ENCODE results near the gene CDK5R1.
"Not testable (repeated sequence)": the region's sequence is repeated elsewhere in the genome, so short reads cannot be mapped to it uniquely, and the experiment has no call there.

CDK5R1 gene

DNA sequence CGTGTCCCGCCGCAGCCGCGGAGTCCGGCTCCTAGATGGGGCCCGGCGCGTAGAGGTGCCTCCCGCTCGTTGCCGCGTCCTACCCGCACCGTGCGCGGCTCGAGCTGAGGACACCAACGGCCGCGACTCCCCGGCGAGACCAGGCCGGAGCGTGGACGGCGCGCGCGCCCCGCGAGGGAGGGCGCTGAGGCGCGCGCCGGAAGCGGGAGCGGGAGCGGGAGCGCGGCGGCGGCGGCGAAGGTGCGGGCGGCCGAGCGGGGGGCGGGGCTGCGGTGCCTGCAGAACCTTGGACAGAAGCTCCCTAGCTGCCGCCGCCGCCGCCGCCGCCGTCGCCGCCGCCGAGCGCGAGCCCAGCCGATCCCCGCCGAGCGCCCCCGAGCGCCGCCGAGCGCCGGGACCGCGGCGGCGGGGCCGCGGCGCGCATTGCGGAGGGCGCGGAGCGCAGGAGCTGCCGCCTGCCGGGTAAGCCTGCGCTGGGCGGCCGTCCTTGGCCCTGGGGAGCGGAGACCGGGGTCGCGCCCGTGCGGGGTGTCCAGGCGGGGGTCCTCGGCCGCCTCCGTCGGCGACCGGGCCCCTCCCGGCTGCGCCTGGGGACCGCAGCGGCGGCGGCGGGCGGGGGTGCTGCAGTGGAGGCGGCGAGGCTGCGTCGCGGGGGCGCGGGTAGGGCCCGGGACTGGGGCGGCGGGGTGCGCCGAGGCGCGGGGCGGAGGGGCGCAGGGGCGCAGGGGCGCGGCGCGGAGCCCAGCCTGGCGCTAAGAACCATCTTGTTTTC is at the start of gene CDK5R1:
TSS of gene CDK5R1 (plus strand) at position 293 of the 772 bp plus-strand sequence. CDS start 628 bp downstream, outside the sequence.
- DNase-seq (ENCODE audit: low read depth), result peak; percentile 73

DNA sequence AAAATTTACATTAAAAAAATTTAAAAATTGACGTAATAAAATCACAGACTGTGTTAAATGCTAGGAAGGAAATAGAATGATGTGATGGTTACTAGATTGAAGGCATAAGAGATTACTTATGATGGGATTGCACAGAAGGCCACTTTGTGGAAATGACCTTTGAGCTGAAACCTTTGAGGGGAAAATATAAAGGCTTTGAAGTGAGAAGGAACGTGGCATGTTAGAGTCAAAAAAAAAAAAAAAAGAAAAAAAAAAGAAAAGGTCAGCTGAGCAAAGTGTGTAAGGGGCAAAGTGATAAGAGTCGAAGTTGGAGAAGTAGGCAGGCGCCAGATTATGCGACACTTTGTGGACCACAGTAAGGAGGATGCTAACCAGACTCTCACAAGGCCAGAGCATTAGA is 46.1 kb upstream of the CDK5R1 start:
- no peak for DNase-seq (ENCODE audit: low read depth)

DNA sequence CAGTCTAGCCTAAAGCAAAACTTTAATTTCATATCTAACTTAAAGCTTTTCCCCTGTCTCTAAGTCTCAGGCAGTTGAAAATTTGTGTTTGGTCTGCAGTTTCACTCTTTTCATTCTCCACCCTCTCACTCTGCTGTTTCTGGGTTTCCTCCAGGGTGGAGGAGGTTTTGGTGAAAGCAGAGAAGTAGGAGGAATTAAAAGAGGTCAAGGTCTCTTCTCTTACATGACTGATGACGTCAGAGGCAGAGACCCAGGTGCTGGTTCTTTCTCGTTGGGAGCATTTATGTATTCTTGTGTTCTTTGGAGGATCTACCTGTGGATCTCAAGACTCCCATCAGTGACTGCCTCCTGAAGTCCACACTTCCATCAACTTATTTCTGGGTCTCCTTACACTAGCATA is 44.9 kb upstream of the CDK5R1 start:
- no peak for DNase-seq (ENCODE audit: low read depth)

DNA sequence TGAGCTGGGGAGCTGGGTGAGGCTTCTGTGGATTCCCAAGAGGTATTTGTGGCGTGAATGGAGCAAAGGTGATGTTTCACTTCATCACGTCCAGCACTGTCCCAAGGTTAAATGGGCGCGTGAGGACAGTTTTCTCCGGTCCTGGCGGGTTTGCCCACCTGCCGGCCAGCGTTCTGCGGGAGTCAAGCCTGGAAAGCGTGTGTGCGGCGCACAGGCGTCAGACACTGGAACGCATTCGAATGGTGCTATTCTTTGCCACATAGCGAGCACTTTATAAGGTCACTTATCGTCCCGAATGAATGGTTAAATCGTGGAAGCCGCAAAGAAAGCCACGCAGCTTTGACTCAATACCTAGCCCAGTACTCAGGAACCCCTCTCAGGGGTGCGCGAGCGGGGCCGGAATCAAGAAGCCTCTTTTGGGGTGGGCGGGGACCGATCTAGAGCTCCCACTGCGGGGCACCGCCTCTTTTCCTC is 42.9 kb upstream of the CDK5R1 start:
- DNase-seq (ENCODE audit: low read depth), result peak; percentile 2

DNA sequence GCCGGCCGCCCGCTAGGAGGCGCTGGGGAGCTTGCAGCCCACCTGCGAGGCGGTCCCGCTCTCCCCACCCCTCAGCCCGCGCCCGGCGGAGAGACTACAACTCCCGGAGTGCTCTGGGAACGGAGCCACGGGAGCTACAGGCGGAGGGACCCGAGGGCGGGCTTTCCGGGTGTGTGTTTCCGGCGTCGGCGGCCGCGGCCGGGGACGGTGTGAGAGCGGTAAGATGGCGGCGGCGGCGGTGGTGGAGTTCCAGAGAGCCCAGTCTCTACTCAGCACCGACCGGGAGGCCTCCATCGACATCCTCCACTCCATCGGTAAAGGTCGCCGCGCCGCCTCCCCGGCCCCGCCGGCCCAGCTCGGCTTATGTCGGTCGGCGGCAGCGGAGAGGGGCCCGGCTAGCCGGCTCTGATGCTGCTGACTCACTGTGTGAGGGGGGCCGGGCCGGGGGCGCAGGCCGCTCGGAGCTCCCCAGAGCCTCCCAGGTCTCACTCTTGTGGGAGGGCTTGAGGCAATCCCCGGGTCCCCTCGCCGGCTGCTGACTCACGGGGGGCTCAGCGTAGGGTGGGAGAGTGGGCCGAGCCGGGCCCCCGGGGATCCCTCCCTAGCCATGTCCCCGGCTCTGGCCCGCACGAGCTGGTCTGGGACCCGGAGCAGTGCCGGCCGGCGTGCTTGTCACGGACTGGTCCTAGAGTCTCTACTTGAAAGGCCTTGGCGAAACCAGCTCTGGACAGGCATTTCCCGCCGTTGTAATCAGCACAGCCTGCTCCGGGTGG is 42.3 kb upstream of the CDK5R1 start, which contains the start of gene PSMD11:
TSS of gene PSMD11 (plus strand) at position 210 of the 773 bp plus-strand sequence. CDS start at position 224, 14 bp downstream.
- peak; percentile 97 for DNase-seq (ENCODE audit: low read depth)

DNA sequence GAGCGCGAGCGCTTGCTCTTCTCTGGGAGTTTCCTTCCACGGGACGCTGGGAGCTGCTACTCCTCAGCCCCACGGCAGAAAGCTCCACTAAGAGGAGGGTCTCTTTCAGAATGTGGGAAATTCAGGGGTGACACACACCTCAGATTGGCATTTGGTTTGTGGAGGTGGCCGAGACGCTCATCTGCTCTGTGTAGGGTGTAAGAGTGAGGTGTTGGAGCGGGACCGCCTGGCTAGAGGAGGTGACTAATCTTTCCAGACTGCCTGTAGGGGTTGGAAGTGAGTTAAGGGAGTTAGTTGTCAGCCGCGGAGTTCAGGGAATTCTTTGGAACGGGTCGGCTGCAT is 41.7 kb upstream of the CDK5R1 start:
- DNase-seq (ENCODE audit: low read depth), result peak; percentile 82

DNA sequence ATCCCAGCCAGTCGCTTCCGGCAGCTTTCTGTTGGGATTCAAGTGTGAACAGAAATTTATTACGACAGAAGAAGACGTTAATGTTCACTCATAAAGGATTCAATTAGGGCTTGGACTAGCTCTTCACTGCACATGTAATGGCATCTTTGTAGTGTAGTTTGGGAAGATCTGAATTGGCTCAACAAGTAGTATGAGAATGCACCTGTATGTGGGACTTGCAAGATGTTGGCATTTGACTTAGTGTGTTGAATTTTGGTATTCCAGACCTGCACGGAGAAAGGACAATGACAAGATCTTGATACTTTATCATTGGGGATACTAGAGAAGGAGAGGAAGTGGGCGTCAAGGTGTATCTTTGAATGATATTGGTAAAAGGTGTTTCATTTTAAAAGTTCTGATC is 41.3 kb upstream of the CDK5R1 start:
- peak; percentile 3 for DNase-seq (ENCODE audit: low read depth)

DNA sequence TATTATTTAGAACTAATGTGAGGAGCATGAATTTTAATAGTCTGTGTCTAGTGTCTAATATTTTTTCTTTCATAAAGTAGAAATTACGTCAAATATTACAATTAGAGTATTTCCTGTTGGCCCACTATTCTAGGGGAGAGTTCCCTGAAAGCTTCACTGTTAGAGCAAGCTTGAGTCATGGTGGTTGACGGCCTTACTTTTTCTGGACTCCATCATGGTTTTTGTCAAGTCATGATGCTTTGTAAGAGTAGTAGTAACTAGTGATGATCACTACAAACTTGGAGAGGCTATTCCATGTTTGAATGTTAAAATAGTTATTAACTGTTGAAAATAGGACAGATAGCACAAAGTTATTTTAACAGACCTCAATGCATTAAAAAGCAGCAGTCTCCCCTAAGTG is 40.8 kb upstream of the CDK5R1 start:
- DNase-seq (ENCODE audit: low read depth), result peak; percentile 78

DNA sequence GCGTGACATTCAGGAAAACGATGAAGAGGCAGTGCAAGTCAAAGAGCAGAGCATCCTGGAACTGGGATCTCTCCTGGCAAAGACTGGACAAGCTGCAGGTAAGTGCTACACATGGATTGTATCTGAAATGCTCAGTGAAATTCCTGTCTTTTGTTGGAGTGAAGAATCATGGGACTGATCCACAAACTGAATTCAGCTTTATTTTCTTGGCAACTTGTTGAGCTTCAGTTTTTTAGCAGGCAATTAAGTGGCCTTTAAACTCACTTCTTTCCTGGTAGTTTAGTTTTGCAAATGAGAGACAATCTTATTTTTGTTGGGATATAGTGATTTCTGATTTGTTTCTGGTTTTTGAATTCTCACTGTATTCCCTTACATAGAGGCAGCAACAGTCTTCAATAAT is 39.8 kb upstream of the CDK5R1 start:
- no peak for DNase-seq (ENCODE audit: low read depth)

DNA sequence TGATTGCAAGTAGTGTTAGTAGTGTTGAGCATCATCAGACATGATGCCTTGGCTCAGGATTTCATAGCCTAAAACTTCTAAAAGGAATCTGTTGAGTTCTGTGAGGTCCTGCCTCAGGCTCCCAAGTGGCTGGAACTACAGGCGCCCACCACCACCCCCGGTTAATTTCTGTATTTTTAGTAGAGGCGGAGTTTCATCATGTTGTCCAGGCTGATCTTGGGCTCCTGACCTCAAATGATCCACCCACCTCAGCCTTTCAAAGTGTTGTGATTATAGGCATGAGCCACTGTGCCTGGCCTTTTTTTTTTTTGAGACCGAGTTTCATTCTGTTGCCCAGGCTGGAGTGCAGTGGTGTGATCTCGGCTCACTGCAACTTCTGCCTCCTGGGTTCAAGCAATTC is 36.8 kb upstream of the CDK5R1 start:
- DNase-seq (ENCODE audit: low read depth), result no peak

DNA sequence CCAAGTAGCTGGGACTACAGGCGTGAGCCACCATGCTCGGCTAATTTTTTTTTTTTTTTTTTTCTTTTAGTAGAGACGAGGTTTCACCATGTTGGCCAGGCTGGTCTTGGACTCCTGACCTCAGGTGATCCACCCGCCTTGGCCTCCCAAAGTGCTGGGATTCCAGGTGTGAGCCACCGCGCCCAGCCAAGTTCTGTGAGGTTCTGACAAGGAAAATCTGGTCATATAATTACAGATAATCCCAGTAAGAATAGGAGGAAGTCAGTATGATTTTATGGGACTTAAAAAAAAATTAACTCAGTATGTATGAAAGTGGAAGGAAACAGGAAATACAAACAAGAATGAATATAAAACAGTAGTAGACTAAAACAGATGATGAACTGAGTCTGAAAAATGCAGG is 36.4 kb upstream of the CDK5R1 start:
- DNase-seq (ENCODE audit: low read depth), result not testable (repeated sequence)

DNA sequence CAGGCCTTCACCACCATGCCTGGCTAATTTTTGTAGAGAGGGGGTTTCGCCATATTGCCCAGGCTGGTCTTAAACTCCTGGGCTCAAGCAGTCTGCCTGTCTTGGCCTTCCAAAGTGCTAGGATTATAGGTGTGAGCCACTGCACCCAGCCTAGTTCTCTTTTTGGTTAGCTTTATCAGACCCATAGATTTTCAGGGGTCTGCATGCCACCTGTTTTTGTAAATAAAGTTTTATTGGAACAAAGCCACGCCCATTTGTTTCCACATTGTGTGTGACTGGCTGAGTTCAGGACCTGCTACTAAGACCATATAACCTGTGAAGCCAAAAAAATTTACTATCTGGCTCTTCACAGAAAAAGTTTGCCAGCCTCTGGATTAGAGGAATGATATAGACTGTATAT is 34.9 kb upstream of the CDK5R1 start:
- no peak for DNase-seq (ENCODE audit: low read depth)

DNA sequence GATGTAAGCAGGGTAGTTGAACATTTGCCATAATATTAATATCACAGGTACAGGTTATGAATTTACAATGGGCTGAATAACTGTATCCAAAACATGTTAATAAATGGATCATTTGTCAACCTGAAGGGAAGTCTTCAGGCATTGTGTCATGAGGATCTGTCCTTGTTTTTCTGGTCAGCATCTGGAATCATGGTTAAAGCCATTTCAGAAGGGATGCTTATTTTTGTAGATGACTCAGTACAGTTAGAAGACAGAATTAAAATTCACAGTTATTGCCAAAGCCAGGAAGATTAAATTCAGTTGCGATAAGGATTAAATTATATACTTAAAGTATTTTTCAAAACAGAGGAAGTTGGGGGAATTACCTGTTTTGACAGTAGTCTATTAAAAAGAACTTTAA is 34.5 kb upstream of the CDK5R1 start:
- DNase-seq (ENCODE audit: low read depth), result peak; percentile 33

DNA sequence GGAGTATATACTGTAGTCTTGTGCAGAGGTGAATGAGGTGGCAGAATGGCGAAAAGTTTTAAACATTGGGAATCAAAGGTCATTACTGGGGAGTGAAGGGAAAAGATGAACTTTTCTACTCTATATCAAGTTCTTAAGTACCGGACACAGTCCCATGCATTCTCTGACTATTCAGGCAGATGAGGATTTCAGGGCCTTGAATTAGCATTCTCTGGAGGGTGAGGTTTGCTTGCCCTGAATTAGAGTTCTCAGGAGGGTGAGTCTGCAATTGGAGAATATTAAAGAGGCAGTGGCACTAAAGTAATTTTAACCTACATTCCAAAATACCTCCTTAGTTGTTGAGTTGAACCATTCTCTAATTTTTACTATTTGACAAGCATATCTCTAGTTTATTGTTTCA is 33.4 kb upstream of the CDK5R1 start:
- no peak for DNase-seq (ENCODE audit: low read depth)

DNA sequence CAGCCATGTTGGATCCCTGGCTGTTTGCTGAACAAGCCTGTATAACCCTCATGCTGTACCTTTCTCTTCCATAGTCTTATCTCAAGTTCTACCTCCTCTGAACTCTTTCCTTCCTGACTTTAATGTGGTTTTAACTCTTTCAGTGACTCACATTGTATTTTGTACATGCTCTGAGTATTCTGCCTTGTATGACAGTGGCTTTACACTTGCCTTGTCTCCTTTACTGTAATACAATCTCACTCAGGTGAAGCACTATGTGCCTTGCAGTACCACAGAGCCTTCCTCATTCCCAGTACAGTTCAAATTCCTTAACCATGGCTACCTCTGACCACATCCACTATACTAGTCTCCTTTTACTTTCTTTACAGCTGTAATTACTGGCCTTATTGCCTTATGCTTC is 28.4 kb upstream of the CDK5R1 start:
- DNase-seq (ENCODE audit: low read depth), result peak; percentile 7

DNA sequence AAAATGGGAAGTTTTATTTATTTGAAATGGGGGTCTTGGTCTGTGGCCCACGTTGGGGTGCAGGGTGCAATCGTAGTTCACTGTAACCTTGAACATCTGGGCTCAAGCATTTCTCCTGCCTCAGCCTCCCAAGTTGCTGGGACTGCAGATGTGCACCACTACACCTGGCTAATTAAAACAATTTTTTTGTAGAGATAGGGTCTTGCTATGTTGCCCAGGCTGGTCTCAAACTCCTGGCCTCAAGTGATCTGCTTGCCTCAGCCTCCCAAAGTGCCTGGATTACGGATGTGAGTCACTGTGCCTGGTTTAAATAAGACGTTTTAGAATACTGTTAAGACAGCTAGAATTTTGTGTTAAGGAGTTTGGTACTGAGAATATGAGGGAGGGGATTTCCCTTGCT is 26.7 kb upstream of the CDK5R1 start:
- DNase-seq (ENCODE audit: low read depth), result no peak

DNA sequence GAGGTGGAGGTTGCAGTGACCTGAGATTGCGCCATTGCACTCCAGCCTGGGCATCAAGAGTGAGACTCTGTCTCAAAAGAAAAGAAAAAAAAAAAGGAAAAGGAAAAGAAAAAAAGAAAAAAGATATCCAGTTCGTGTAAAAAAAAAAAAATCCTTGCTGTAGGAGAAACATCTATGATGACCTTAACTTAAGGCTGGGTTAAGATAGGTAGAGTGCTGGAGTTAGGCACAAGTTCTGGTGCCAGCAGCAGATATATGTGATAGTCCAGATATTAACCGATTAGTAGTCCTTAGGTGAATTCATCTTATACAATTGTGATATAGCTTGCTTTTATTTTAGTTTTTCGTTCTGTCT is 25.3 kb upstream of the CDK5R1 start:
- DNase-seq (ENCODE audit: low read depth), result no peak

DNA sequence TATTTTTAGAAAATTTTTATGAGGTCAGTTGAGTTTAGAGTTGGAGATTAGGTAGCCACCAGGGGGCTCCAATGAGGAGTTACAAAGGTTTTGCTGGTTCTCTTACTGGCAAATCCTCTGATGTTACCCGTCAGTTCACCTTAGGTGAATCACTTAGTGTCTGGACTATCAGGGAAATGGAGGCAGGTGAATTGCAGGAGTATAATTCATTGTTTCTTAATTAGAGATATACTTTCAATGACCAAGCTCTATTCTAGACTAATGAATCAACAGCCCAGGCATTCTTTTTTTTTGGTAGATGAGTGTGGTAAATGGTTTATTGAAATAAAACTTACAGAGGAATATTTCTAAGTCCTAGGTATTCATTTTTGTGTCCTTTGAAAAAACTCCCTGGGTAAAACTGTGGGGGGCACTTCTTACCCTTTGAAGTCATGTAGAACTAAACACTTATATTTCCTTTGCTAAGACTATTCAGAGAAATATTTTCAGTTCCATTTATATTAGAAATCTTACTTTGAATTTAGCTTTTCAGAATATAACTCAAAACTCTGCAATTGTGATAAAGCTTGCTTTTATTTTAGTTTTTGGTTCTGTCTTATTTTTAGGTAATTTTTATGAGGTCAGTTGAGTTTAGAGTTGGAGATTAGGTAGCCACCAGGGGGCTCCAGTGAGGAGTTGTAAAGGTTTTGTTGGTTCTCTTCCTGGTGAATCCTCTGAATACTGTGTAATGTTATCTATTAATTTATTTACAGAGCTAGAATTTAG is 24.8 kb upstream of the CDK5R1 start:
- DNase-seq (ENCODE audit: low read depth), result peak; percentile 72

DNA sequence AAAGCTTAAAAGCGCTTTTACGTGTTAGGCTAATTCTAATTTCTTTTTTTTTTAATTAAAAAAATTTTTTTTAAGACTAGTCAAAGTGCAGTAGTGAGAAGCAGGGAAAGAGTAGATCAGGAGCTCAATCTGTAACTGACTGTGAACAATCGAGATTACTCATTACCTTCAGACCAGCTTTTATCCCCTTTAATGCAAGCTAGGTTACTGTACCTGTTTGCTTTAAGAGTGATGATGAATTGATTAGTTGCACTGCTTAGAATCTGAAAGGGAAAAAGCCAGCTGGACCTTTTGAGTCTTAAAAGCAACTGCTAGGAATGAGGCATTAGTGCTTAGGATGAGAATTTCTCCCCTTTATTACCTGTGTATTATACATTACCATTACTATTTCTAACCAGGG is 23.5 kb upstream of the CDK5R1 start:
- DNase-seq (ENCODE audit: low read depth), result no peak

DNA sequence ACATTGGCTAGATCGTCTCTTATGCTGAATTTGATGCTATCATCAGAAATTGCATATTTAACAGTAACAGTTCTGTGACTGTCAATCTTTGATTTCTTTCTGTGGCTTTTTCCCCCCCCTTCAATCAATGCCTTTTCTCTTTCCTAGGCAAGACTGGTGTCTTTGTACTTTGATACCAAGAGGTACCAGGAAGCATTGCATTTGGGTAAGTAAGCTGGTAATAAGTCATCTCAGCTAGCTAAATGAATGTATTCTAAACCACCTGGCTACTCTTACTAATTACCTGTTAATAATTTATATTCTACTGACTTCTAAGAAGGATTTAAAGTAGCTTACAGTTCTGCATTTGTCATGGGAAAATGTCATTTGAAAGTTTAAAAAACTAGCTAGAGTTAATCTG is 22.4 kb upstream of the CDK5R1 start:
- no peak for DNase-seq (ENCODE audit: low read depth)

DNA sequence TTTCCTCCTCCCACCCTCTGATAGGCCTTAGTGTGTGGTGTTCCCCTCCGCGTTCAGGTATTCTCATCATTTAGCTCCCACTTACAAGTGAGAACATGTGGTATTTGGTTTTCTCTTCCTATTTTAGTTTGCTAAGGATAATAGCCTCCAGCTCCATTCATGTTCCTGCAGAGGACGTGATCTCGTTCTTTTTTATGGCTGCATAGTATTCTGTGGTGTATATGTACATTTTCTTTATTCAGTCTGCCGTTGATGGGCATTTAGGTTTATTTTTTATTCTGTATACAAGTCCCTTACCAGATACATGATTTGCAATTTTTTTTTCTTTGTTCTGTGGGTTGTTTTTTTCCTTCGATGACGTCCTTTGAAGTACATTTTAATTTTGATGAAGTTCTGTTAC is 18.8 kb upstream of the CDK5R1 start:
- no peak for DNase-seq (ENCODE audit: low read depth)

DNA sequence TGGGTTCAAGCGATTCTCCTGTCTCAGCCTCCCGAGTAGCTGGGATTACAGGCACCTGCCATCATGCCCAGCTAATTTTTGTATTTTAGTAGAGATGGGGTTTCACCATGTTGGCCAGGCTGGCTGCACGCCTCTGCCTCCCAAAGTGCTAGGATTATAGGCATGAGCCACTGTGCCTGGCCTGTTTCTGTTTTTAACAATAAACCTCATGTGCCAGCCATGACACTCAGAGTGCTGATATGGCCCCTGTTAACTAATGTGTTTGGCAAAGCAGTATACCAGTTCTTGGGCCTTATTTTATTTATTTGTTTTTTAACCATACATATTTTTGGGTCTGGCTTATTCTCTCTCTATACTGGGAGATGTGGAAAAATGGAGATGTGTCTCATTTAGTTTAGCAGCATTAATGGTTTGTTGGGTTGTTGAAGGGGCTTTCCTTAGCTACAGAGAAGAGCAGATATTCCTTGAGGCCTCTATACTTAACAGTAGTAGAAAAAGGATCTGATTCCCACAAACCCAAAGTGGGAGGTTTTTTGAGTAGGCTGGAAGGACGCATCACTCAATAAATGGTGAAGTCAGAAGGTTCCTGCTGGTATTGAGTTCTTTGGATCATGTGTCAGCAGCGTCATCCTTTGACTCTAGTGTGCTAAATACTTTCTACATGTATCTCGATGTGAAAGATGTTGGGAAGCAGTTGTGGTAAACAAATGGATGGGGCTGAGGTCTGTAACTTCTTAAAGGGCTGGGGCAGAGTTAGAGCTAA is 16.2 kb upstream of the CDK5R1 start:
- no peak for DNase-seq (ENCODE audit: low read depth)

Data from iris pigment epithelial cell (primary cell).